DMS53 treated with DMSO at 0.1 percent for 48 hours (cell line): ENCODE measurements around the gene RAB5B.
A peak's percentile ranks its signal among the peaks of the same experiment; 100 is the strongest.
"Not testable (repeated sequence)": the region's sequence is repeated elsewhere in the genome, so short reads cannot be mapped to it uniquely, and the experiment has no call there.

Experiments
- DNase-seq: peaks from one replicate; lab custom pipeline; 2025; ENCODE audit not compliant: unreplicated experiment; lab: John Stamatoyannopoulos, UW

The RAB5B gene

GRCh38 chr12:56013482-56013881 lies 39.6 kb downstream of the RAB5B start:
- no peak for DNase-seq

DNA sequence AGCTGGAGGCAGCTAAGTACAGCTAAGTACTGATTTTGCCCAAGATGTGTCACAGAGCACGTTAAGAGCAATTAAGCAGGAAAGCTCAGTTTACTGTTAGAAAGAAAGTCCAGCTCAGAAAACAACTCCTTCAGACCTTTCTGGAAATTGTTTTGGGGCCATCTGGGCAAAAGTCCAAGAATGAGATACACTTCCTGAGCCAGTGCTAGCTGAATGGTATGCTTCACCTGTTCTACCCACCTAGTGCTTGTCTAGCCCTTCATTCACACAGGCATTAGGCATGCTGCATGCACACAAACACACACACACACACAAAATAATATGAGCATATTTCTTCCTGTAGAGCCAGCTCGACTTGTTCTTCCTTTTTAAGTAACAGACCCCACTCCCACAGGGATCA lies 40.3 kb downstream of the RAB5B start:
- no peak for DNase-seq

GRCh38 chr12:56017181-56017580 lies 43.3 kb downstream of the RAB5B start:
- DNase-seq, result no peak

- no peak for DNase-seq
Measured at GRCh38 chr12:56018356-56018755, 44.5 kb downstream of the RAB5B start.

GRCh38 chr12:56020423-56021184 lies 46.7 kb downstream of the RAB5B start, which contains the start of gene IKZF4:
Gene IKZF4 (plus strand): TSS chr12:56021043. CDS start chr12:56021494, 451 bp downstream.
- DNase-seq, result no peak

- no peak for DNase-seq
Measured at GRCh38 chr12:56021889-56022497, 48.1 kb downstream of the RAB5B start.

DNA sequence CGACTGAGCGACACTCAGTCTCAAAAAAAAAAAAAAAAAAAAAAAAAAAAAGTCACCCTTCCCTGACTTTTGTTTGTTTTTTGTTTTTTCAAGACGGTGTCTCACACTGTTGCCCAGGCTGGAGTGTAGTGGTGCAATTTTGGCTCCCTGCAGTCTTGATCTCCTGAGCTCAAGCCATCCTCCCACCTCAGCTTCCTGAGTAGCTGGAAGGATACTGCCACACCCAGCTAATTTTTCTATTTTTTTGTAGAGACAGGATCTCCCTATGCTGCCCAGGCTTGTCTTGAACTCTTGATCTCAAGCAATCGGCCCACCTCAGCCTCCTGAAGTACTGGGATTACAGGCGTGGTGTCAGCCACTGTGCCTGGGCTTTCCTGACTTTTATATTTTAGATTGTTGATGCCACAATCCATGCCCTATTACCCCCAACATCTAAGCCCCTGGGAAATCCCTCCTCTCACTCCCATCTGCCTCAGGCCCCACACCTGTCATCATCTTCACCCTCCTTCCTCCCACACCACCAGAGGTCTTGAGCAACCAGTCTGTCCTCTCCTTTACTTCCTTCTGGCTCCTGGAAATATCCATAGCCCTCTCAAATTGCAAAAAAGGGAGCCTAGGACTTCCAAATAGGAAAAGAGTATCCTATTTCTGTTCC lies 54.8 kb downstream of the RAB5B start:
- no peak for DNase-seq

DNA sequence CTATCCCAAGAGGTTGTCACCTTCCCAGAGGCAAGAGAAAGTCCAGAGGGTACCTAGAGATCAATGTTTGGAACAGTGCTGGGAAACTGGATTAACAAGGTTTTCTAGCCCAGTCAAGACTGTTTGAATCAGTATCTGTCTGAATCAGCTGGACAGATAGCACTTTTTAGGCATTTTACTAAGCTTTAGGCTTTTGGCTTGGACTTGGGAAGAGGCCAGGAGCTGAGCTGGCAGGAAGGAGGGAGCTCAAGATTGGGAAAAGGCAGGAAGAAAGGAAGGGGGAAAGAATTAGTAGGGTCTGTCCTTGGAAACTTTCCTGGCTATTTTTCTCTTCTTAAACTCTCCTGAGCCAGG lies 55.3 kb downstream of the RAB5B start:
- no peak for DNase-seq

GRCh38 chr12:56029666-56030293 lies 55.9 kb downstream of the RAB5B start:
- DNase-seq, result peak; percentile 20

GRCh38 chr12:56031987-56032386 lies 58.1 kb downstream of the RAB5B start:
- no peak for DNase-seq

DNA sequence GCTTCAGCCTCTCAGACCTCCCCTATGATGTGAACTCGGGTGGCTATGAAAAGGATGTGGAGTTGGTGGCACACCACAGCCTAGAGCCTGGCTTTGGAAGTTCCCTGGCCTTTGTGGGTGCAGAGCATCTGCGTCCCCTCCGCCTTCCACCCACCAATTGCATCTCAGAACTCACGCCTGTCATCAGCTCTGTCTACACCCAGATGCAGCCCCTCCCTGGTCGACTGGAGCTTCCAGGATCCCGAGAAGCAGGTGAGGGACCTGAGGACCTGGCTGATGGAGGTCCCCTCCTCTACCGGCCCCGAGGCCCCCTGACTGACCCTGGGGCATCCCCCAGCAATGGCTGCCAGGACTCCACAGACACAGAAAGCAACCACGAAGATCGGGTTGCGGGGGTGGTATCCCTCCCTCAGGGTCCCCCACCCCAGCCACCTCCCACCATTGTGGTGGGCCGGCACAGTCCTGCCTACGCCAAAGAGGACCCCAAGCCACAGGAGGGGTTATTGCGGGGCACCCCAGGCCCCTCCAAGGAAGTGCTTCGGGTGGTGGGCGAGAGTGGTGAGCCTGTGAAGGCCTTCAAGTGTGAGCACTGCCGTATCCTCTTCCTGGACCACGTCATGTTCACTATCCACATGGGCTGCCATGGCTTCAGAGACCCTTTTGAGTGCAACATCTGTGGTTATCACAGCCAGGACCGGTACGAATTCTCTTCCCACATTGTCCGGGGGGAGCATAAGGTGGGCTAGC lies 60.9 kb downstream of the RAB5B start:
- DNase-seq, result no peak

DNA sequence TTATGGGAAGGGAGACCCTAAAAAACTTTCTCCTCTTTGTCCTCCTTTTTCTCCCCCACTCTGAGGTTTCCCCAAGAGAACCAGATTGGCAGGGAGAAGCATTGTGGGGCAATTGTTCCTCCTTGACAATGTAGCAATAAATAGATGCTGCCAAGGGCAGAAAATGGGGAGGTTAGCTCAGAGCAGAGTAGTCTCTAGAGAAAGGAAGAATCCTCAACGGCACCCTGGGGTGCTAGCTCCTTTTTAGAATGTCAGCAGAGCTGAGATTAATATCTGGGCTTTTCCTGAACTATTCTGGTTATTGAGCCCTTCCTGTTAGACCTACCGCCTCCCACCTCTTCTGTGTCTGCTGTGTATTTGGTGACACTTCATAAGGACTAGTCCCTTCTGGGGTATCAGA lies 63.3 kb downstream of the RAB5B start:
- DNase-seq, result no peak

- no peak for DNase-seq
Measured at GRCh38 chr12:56038022-56038655, 64.3 kb downstream of the RAB5B start.

- no peak for DNase-seq
Measured at GRCh38 chr12:56040151-56040550, 66.3 kb downstream of the RAB5B start.

- peak; percentile 42 for DNase-seq
Measured at GRCh38 chr12:56040963-56041551, 67.2 kb downstream of the RAB5B start.

DNA sequence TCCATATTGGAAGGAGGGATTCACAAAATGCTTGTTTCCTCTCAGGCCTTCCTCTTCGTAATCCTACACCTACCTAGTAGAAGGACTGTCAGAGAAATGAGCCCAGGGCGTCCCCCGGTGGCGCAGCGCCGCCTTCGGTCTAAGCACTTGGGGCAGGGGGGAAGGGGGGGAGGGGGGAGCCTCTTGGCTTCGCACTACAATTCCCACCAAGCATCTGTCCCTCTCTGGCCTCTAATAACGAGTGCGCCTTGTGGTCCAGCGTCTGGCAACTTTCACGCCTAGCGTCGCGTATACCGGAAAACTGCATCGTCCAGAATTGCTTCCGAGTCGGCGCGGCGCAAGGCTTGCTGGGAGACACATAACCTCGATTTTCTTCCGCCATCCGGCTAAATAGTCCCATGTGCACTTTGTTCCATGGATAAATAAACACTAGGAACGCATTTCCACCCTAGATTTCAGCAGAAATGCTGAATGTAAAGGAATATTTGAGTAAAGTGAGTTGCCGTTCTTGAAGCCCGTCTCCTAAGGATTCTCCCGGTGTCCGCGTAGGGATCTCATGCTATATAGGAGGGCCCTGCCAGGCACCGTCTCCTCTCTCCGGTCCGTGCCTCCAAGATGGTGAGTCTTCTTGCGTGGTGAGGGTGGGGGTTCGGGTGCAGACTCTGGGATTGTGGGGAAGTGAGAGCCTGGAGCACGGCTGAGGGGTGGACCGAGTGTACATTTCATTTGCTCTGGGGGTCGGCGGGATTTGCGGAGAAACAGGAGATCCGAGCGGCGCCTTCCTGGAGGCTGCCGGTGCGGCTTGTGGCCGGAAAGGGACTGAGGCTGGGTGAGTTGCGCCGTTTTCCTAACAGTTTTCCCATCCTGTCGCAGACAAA lies 67.9 kb downstream of the RAB5B start, which contains the start of gene RPS26:
Gene RPS26, plus strand, starts transcription at position 367 of the 878 bp plus-strand sequence. Its CDS starts 249 bp downstream, at position 616.
- DNase-seq, result peak; percentile 98

DNA sequence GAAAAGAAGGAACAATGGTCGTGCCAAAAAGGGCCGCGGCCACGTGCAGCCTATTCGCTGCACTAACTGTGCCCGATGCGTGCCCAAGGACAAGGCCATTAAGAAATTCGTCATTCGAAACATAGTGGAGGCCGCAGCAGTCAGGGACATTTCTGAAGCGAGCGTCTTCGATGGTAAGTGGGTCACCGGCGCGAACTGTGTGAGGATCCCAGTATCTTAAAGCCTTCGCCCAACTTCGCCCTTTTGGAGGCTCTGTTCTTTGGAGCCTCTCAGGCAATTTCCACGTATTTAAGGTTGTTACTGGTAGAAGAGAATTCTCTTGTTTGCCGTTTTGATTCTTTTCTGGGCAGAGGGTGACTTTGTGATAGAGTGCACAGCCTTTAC lies 68.5 kb downstream of the RAB5B start:
- DNase-seq, result not testable (repeated sequence)

DNA sequence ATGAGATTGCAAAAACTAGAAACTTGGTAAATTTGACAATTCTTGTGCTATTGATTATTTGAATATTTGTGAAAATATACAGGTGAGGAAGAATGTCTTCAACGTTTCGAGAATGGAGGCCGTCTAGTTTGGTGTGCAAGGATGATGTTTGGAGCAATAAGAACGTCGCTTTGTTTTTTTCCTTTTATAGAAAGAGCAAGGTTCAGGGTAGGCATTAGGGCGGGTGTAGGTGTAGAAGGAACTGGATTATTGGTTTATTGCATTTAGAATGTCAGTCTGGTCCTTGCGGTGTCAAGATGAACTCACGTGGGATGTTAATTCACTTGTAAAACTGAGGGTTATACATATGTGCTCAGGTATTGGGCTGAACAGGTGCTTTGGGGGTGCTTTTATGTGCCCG lies 69.0 kb downstream of the RAB5B start:
- no peak for DNase-seq
